ENCODE results near the gene ENO1.

ENO1 gene

GRCh38 chr1:8813016-8813763, 65.3 kb downstream of the ENO1 start:
- no peak for DNase-seq (ENCODE audit: low spot score)

GRCh38 chr1:8812081-8812480, 66.4 kb downstream of the ENO1 start:
- DNase-seq (ENCODE audit: low spot score), result no peak

All from AG08395 (cell line).